GM18867 (cell line): Measurements from ENCODE around the gene RBM15.

ENCODE experiments used
- ATAC-seq: cut with Tn5 transposase; IDR thresholded peaks from one replicate; pipeline ENCODE4 v1.9.1; 2021; ENCODE audit warnings: mild to moderate bottlenecking, moderate library complexity; ENCODE audit not compliant: unreplicated experiment

RBM15 gene

DNA sequence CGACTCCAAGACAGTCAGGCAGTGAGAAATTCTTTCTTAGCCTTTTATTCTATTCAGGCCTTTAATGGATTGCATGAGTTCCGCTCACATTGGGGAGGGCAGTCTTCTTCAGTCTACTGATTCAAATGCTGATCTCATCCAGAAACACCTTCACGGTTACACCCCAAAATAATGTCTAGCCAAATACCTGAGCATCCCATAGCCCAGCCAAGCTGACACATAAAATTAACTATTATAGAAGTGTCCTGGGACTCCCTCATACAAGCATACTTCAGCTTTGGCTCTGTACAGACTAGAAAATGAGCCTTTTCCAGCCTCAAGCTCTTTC is 55.3 kb downstream of the RBM15 start:
- ATAC-seq: no peak
